GM19099 (cell line): ENCODE measurements around the gene SEC11A.

ENCODE experiments used
- POLR2A ChIP-seq: IDR thresholded peaks from 3 replicates; pipeline ENCODE4 v1.6.1; 2011; ENCODE audit warnings: low read depth; ENCODE audit not compliant: insufficient read length; ENCODE audit errors: extremely low read depth

The SEC11A gene

DNA sequence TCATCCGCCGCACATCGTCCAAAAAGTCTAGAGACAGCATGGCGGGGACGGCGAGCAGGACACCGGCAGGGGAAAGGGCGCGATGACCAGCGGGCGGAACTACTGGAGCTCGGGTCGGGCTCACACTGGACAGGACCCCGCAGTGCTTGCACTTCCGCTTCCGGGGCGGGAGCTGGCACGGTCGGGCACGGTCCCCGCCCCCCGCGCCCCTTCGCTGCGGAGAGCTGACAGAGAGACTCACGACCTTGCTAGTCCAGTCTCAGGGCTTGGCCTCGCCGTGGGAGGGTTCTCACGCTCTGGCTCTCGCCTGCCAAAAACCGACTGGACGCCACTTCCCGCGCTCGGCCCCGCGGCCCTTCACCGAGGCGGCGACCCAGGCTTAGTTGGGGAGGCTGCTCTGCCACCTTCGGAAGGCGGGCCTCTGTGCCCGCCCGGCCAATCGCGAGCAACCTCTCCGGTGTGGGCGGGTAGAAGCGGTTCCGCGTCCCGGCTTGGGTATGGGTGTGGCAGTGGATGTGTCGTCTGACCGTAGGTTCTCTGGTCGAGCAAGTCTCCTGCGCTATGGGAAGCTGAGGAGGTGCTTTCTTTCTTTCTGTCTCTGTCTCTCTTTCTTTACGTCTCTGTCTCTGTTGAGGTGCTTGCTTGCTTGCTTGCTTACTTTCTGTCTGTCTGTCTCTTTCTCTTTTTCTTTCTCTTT, at the start of gene SEC11A:
Gene SEC11A (minus strand): TSS at position 104 of the 697 bp plus-strand sequence. CDS start 64 bp downstream, at position 40.
- TF ChIP-seq POLR2A: peak; percentile 88

DNA sequence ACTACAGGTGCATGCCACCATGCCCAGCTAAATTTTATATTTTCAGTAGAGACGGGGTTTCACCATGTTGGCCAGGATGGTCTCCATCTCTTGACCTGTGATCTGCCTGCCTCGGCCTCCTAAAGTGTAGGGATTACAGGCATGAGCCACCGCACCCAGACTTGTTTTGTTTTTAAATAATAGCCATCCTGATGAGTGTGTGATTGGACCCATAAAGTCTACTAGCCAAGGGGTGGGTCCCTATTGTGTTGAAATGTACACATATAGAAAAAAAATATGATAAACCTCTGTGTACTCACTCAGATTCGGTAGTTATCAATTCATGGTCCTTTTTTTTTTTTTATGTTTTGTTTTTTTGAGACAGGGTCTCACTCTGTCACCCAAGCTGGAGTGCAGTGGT, 49.7 kb upstream of the SEC11A start:
- no peak for TF ChIP-seq POLR2A

DNA sequence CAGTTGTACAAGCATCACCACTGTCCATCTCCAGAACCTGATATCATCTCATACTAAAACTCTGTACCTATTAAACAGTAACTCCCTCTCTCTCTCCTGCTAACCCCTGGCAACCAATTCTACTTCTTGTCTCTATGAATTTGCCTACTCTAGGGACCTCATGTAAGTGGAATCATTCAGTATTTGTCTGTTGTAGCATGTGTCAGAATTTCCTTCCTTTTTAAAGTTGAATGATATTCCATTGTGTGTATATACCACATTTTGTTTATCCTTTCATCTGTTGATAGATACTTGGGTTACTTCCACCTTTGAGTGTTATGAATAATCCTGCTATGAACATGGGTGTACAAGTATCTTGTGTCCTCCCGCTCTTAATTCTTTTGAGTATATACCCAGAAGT, 49.0 kb upstream of the SEC11A start:
- TF ChIP-seq POLR2A: no peak

- TF ChIP-seq POLR2A: no peak
Observed at GRCh38 chr15:84764585-84764984, 48.6 kb upstream of the SEC11A start.

DNA sequence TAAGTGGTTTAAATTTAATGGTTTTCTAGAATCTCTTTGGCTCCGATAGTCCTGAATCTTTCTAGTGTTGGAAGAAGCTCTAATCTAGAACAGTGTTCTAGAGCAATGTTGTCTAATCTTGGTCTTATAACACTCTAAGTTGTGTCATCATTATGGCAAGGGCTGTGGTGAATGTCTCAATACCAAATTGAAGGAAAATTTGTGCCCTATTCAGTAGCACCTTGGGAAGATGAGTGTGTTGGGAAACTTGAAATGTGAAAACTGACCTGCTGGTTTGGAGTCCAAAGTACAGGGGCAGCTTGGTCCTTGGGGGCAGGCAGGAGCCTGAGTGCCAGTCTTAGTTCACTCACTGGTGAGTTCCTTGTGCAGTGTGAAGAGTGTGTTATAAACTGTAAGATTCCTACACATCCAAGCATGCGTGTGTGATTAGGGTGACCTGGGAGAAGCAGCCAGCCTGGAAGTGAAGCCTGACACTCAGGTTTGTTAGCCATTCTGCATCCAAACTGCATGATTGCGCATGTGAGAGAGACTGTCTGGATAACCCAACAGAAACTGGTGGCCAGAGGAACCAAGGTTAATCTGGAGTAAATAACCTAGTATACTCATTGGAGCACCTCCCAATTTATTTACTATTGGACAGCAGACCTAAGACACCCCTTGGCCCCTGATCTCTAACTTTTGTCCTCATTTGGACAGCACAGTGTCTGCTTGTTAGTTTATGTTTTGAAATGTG, 47.1 kb upstream of the SEC11A start:
- TF ChIP-seq POLR2A: no peak

- TF ChIP-seq POLR2A: no peak
Observed at GRCh38 chr15:84761607-84762131, 45.7 kb upstream of the SEC11A start.

GRCh38 chr15:84760219-84760618, 44.3 kb upstream of the SEC11A start:
- no peak for TF ChIP-seq POLR2A

GRCh38 chr15:84759018-84759417, 43.1 kb upstream of the SEC11A start:
- TF ChIP-seq POLR2A: no peak

DNA sequence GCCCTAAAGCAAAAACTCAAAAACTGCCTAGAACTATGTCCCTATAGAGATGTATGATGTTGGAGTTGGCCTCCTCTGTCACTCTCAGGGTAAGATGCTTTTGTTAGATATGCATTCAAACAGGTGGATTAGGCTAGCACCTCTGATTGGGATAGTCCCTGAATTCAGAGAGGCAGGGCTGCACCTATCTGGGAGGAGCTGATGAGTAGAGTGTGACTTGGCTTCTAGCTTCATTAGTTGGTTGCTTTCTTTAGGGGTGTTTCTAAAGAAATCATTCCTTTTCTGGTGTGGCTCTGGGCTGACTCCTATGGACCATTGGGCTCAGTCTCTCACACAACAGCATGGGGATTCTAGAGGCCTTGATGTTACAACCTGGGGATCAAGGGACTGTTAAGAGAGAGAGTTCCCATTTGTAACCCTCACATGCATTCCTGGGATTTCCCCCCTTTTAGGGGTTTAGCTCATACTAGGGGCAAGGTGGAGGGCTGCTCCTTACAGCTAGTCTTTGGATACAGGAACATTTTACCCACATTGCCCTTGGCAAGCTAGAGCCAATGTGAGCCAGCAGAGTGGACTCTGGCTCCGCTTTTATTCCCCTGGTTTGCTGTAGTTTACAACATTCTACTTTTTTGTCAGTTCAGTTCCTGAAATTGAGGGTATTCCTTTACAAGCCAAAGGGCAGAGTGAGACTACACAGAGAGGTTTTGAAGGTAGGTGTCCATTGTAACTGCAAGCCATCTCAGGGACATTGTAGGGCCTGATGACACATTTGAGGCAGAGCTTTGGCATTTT, 40.0 kb upstream of the SEC11A start:
- no peak for TF ChIP-seq POLR2A

DNA sequence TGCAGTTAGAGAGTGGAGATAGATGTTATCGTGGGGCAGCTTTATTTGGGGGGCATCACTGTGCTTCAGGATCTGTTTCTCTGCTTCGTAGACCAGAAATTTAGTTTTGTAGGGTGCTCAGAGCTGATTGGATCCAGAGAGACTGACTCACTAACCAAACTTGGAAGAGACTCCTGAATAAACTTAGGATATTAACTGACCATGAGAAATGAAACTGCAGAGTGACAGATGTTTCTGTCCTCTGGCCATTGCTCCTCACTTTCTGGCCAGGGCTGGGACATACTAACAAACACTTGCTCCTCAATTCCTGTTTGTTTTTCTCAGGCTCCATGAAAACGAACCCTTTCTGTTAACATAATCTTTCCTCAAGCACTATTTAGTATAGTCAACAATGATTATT, 36.8 kb upstream of the SEC11A start:
- TF ChIP-seq POLR2A: no peak

- TF ChIP-seq POLR2A: no peak
Observed at GRCh38 chr15:84752195-84752594, 36.3 kb upstream of the SEC11A start.

DNA sequence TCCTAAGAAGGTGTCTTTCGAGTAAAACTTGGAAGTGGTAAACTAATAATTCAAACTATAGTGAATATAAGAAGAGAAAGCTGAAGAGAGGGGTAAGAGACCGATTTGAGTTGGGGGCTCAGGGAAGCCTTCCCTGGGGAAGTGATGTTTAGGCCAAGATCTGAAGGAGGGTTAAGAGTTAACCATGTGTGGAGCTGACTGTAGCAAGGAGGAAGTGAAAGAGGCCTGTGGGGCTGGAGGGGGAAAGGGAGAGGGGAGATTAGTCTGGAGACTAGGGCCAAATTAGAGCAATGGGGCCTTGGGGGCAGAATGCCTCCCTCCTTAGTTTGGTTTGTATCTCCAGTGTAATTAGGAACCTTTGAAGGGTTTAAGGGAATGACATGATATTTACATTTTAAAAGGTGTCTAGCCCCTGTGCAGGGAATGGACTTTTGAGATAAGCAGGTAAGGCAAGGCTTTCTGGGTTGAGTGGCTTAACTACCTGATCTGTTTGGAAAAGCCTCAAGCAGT, 34.7 kb upstream of the SEC11A start:
- TF ChIP-seq POLR2A: no peak

DNA sequence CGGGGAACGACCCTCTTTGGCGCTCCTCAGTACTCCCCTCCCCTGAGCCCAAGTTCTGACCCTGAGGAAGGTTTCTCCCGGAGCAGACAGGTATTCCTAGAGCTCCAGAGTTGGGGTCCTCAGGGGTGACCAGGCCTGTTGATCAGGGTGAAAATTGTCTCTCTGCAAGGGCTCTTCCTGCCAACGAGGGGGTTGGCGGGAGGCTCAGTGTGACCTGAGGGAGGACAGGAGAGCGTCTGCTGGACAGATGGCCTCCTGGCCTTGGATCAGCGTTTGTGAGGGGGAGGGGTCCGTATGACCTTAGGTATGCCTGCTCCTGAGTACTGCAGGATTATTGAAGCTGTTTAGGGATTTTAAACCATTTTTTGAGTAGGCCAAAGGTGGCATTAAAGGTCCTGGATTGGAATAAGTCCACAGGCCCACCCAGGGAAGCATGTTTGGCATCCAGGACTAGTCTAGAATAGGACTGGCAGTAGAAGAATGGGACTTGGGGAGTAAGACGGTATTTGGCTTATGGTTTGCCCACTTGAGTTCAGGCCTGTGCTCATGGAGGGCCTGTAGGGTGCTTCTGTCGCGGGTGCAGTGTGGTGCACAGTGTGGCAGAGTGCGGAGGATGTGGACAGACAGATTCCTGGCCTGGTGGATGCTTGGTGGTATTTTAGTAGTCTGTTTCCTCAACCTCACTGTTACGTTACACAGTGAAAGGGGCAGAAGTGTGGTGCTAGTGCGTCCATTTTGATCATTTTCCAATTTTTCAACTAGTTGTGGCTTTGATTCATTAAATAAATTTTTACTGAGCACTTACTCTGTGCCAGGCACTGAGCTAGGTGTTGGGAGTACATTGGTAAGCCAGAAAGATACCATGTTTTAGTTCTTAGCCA, 33.4 kb upstream of the SEC11A start:
- no peak for TF ChIP-seq POLR2A

GRCh38 chr15:84748274-84749110, 32.6 kb upstream of the SEC11A start, which contains the start of gene ZNF592:
ZNF592 (plus strand) TSS chr15:84748592; CDS start chr15:84782676, 34,084 bp downstream.
- TF ChIP-seq POLR2A: peak; percentile 77
